Measurements from ENCODE around the gene DMAC1. TPM values are rescaled to one million over a fixed set of nuclear protein-coding genes. Genes with fewer than 3 reads are reported as not detected.
A peak's percentile ranks its signal among the peaks of the same experiment; 100 is the strongest.

DMAC1 gene
- total RNA-seq, 1 experiment from 2014 or later = 72.7 TPM

GRCh38 chr9:7813030-7813429 lies 13.5 kb upstream of the DMAC1 start:
- no CpG with 5 or more reads among the region's 2 CpGs for WGBS (ENCODE audit: extremely low coverage, insufficient read length, low lambda C conversion rate)
- Histone ChIP-seq H3K56ac (ENCODE audit: insufficient read length, low read depth, low read length) (no peak overlapping the region), H2BK15ac (ENCODE audit: low read depth, low read length) (no peak overlapping the region), H2BK120ac (ENCODE audit: low read depth, low read length, poor library complexity, severe bottlenecking) (no peak overlapping the region), H4K5ac (ENCODE audit: insufficient read length, low read depth, low read length) (no peak overlapping the region), H3K4me1 (ENCODE audit: insufficient read depth, low read length) (no peaks in the 10 kb centered on the region; the same call in 1 of the 2 replicates), H4K8ac (replicated peaks; ENCODE audit: insufficient read length, low read depth, low read length) (no peak overlapping the region), H3K4me2 (ENCODE audit: insufficient read depth, insufficient read length, low read length) (no peak overlapping the region), H3K27me3 (ENCODE audit: insufficient read depth, low read length) (no peaks in the 10 kb centered on the region), H3K23ac (ENCODE audit: insufficient read length, low read depth, low read length) (no peak overlapping the region), H2AK5ac (ENCODE audit: insufficient read length, low read length) (no peak overlapping the region), H2AFZ (ENCODE audit: low read length) (no peak overlapping the region), H3K9me3 (ENCODE audit: control insufficient read depth, low read depth, low read length) (no peaks in the 10 kb centered on the region), H3K4ac (ENCODE audit: low read depth, low read length) (no peak overlapping the region), H2BK5ac (ENCODE audit: insufficient read length, low read length) (no peak overlapping the region), H3K27ac (ENCODE audit: insufficient read length, low read depth, low read length) (no peak overlapping the region), H3K23me2 (ENCODE audit: insufficient read length, low read depth, low read length, poor library complexity, severe bottlenecking) (no peaks in the 10 kb centered on the region), H2BK20ac (ENCODE audit: low read depth, low read length, poor library complexity, severe bottlenecking) (no peak overlapping the region), H2BK12ac (ENCODE audit: insufficient read length, low read depth, low read length) (no peak overlapping the region), H3K18ac (ENCODE audit: insufficient read length, low read depth, low read length) (no peak overlapping the region), H4K20me1 (ENCODE audit: control insufficient read depth, insufficient read depth, insufficient read length) (no peaks in the 10 kb centered on the region), H3K14ac (ENCODE audit: insufficient read depth, low read length) (no peak overlapping the region), H3K79me1 (ENCODE audit: insufficient read depth, low read depth, low read length, poor library complexity, severe bottlenecking) (no peaks in the 10 kb centered on the region), H3K79me2 (ENCODE audit: insufficient read depth, low read length) (no peaks in the 10 kb centered on the region), H3K9ac (ENCODE audit: extremely low read depth, insufficient read length, low read length) (no peak overlapping the region), H3T11ph (ENCODE audit: low read length) (no peak overlapping the region), H4K91ac (ENCODE audit: insufficient read length, low read depth, low read length) (no peak overlapping the region)
- Mint-ChIP-seq H3K27ac (peak overlapping the region in 1 of 3 experiments; percentile 27; a peak in 1 of 7 replicates), H3K9me3 (no peaks in the 10 kb centered on the region), H3K4me3 (no peak overlapping the region), H3K4me1 (peaks cover 3% of the 10 kb centered on the region in 2 experiments; a peak in 2 of 4 replicates), H3K36me3 (ENCODE audit: insufficient read depth in 1 of 3, low read depth in 3 of 3) (no peaks in the 10 kb centered on the region), H3K27me3 (ENCODE audit: low read depth) (peaks cover 3% of the 10 kb centered on the region)
- no peak for DNase-seq
- TF ChIP-seq CTCF (conservative IDR thresholded peaks at IDR 0.05) = no peak

All from H9 (cell line).